Trophoblast cell (in vitro differentiated cells and primary cell): ENCODE measurements around the gene TNIK.

Experiments used
- DNase-seq, 2 donors: peaks; one replicate each; pipeline ENCODE4 v3.0.0-alpha.2; 2016
- H2AFZ ChIP-seq: 2 replicates; pipeline ENCODE4 v1.6.1; 2013; ENCODE audit warnings: low read length, moderate library complexity, mild to moderate bottlenecking; ENCODE audit not compliant: insufficient read depth, poor library complexity
- H2AK5ac ChIP-seq: 2 replicates; pipeline ENCODE4 v1.6.1; 2013; ENCODE audit warnings: mild to moderate bottlenecking, low read length
- H2BK120ac ChIP-seq: 2 replicates; pipeline ENCODE4 v1.6.1; 2013; ENCODE audit warnings: low read length, mild to moderate bottlenecking, moderate library complexity; ENCODE audit not compliant: insufficient read depth, poor library complexity
- H2BK12ac ChIP-seq: 2 replicates; pipeline ENCODE4 v1.6.1; 2013; ENCODE audit warnings: mild to moderate bottlenecking, low read length, moderate library complexity
- H2BK5ac ChIP-seq: 2 replicates; pipeline ENCODE4 v1.6.1; 2013; ENCODE audit warnings: low read length, low read depth, moderate library complexity, mild to moderate bottlenecking; ENCODE audit not compliant: poor library complexity
- H3K14ac ChIP-seq: 2 replicates; pipeline ENCODE4 v1.6.1; 2013; ENCODE audit warnings: mild to moderate bottlenecking, low read length
- H3K18ac ChIP-seq: 2 replicates; pipeline ENCODE4 v1.6.1; 2013; ENCODE audit warnings: mild to moderate bottlenecking, low read length
- H3K23ac ChIP-seq: 2 replicates; pipeline ENCODE4 v1.6.1; 2013; ENCODE audit warnings: low read length
- H3K27ac ChIP-seq: 2 replicates; pipeline ENCODE4 v1.5.1; 2013; ENCODE audit warnings: low read depth, mild to moderate bottlenecking, inconsistent platforms, low read length, moderate library complexity
- H3K27me3 ChIP-seq: 2 replicates; pipeline ENCODE4 v1.6.1; 2013; ENCODE audit warnings: inconsistent platforms, mild to moderate bottlenecking, low read length, moderate library complexity; ENCODE audit not compliant: insufficient read depth
- H3K36me3 ChIP-seq, 2 experiments: 1 replicate in 1 of 2; 2 replicates in 1 of 2; pipeline ENCODE4 v1.6.1; 2013; ENCODE audit warnings: low read length in 2 of 2, mild to moderate bottlenecking in 2 of 2, moderate library complexity in 1 of 2; ENCODE audit not compliant: insufficient read depth in 2 of 2, control insufficient read depth in 1 of 2
- H3K4ac ChIP-seq: 2 replicates; pipeline ENCODE4 v1.6.1; 2013; ENCODE audit warnings: low read depth, mild to moderate bottlenecking, low read length, moderate library complexity
- H3K4me1 ChIP-seq, 2 experiments: 1 replicate in 1 of 2; 2 replicates in 1 of 2; pipeline ENCODE4 v1.6.1; 2013; ENCODE audit warnings: low read length in 2 of 2, mild to moderate bottlenecking in 2 of 2, moderate library complexity in 1 of 2; ENCODE audit not compliant: insufficient read depth in 2 of 2, control insufficient read depth in 1 of 2
- H3K4me2 ChIP-seq: 2 replicates; pipeline ENCODE4 v1.6.1; 2013; ENCODE audit warnings: inconsistent platforms, mild to moderate bottlenecking, low read length, moderate library complexity
- H3K4me3 ChIP-seq: 2 replicates; pipeline ENCODE4 v1.5.1; 2013; ENCODE audit warnings: mild to moderate bottlenecking, low read depth, low read length, inconsistent platforms
- H3K79me1 ChIP-seq: one replicate; pipeline ENCODE4 v1.6.1; 2013; ENCODE audit warnings: low read length
- H3K79me2 ChIP-seq: 2 replicates; pipeline ENCODE4 v1.6.1; 2013; ENCODE audit warnings: low read length, mild to moderate bottlenecking; ENCODE audit not compliant: control insufficient read depth, insufficient read depth, poor library complexity
- H3K9ac ChIP-seq: 2 replicates; pipeline ENCODE4 v1.6.1; 2013; ENCODE audit warnings: mild to moderate bottlenecking, low read length
- H3K9me3 ChIP-seq: 2 replicates; pipeline ENCODE4 v1.6.1; 2013; ENCODE audit warnings: low read depth, mild to moderate bottlenecking, control low read depth, inconsistent platforms, low read length; ENCODE audit not compliant: insufficient read depth
- H4K12ac ChIP-seq: 2 replicates; pipeline ENCODE4 v1.6.1; 2013; ENCODE audit warnings: low read depth, mild to moderate bottlenecking, low read length, moderate library complexity
- H4K8ac ChIP-seq: 2 replicates; pipeline ENCODE4 v1.6.1; 2013; ENCODE audit warnings: low read depth, mild to moderate bottlenecking, low read length, moderate library complexity
- H4K91ac ChIP-seq: one replicate; pipeline ENCODE4 v1.6.1; 2013; ENCODE audit warnings: low read depth, mild to moderate bottlenecking, low read length, moderate library complexity
- WGBS: extraction: QIAGEN DNeasy Blood & Tissue Kit; methylation state at CpG from one replicate; pipeline ENCODE4 v1.1.7; 2013; ENCODE audit warnings: missing lambda C conversion rate; ENCODE audit not compliant: insufficient read length, insufficient coverage; ENCODE audit errors: extremely low coverage; 5-methylcytosine and 5-hydroxymethylcytosine counted together

The TNIK gene

GRCh38 chr3:171185959-171186358 is 274.2 kb downstream of the TNIK start:
- Histone ChIP-seq H3K4me2 (no peak overlapping the region), H3K4me3 (no peak overlapping the region), H3K27me3 (no peaks in the 10 kb centered on the region), H4K91ac (no peak overlapping the region), H3K9me3 (no peaks in the 10 kb centered on the region), H3K79me2 (no peaks in the 10 kb centered on the region), H3K79me1 (no peaks in the 10 kb centered on the region), H2BK5ac (no peak overlapping the region), H3K4ac (no peak overlapping the region), H3K4me1 (no peaks in the 10 kb centered on the region), H3K36me3 (no peaks in the 10 kb centered on the region), H3K14ac (no peak overlapping the region), H2BK120ac (no peak overlapping the region), H3K23ac (no peak overlapping the region), H4K8ac (no peak overlapping the region), H3K27ac (no peak overlapping the region), H3K9ac (no peak overlapping the region), H2AK5ac (no peak overlapping the region), H2BK12ac (no peak overlapping the region), H3K18ac (no peak overlapping the region), H4K12ac (no peak overlapping the region), H2AFZ (no peak overlapping the region)
- WGBS: no CpG with 5 or more reads among the region's 1 CpG
- no peak for DNase-seq

- no peak overlapping the region for H2BK5ac ChIP-seq
- H2AFZ ChIP-seq: no peak overlapping the region
- WGBS: no CpG with 5 or more reads among the region's 6 CpGs
- no peak overlapping the region for H3K4me3 ChIP-seq
- no peak for DNase-seq
- no peak overlapping the region for H2BK12ac ChIP-seq
- H3K4me2 ChIP-seq: no peak overlapping the region
- no peak overlapping the region for H3K27ac ChIP-seq
- no peak overlapping the region for H3K18ac ChIP-seq
- no peak overlapping the region for H3K4ac ChIP-seq
- H4K12ac ChIP-seq: no peak overlapping the region
- H3K27me3 ChIP-seq: no peaks in the 10 kb centered on the region
- no peak overlapping the region for H3K9ac ChIP-seq
- H3K9me3 ChIP-seq: no peaks in the 10 kb centered on the region
- H3K14ac ChIP-seq: no peak overlapping the region
- no peaks in the 10 kb centered on the region for H3K79me1 ChIP-seq
- H3K4me1 ChIP-seq: no peaks in the 10 kb centered on the region
- no peaks in the 10 kb centered on the region for H3K79me2 ChIP-seq
- H4K8ac ChIP-seq: no peak overlapping the region
- no peak overlapping the region for H2AK5ac ChIP-seq
- H4K91ac ChIP-seq: no peak overlapping the region
- no peak overlapping the region for H2BK120ac ChIP-seq
- no peaks in the 10 kb centered on the region for H3K36me3 ChIP-seq
- H3K23ac ChIP-seq: no peak overlapping the region
Measured at GRCh38 chr3:171184372-171184771, 275.8 kb downstream of the TNIK start.

DNA sequence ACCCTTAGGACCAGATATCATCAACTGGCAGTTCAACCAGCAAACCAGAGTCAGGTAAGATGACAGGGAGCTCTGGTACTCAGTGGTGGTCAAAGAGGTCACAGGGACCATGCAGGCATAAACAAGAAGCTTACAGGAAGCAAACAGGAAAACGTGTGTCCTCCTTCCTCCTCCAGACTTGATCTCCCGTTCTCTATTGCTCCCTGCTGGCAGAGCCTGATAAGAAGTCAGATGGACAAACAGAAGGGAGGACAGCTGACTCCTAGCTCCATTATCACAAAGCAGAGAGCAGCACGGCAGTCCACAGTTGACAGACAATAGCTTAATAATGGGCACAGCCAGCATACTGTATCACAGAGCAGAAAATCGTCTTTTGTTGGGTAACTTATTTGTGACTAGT is 277.2 kb downstream of the TNIK start:
- H3K27ac ChIP-seq: no peak overlapping the region
- H4K91ac ChIP-seq: no peak overlapping the region
- no peaks in the 10 kb centered on the region for H3K79me2 ChIP-seq
- H2BK120ac ChIP-seq: no peak overlapping the region
- H2BK5ac ChIP-seq: no peak overlapping the region
- no peak overlapping the region for H3K4me2 ChIP-seq
- no peak overlapping the region for H2BK12ac ChIP-seq
- H2AK5ac ChIP-seq: no peak overlapping the region
- no CpG with 5 or more reads among the region's 4 CpGs for WGBS
- H3K79me1 ChIP-seq: no peaks in the 10 kb centered on the region
- no peak overlapping the region for H3K4me3 ChIP-seq
- no peaks in the 10 kb centered on the region for H3K9me3 ChIP-seq
- no peak overlapping the region for H4K12ac ChIP-seq
- H3K36me3 ChIP-seq: no peaks in the 10 kb centered on the region
- no peak overlapping the region for H3K9ac ChIP-seq
- H3K4ac ChIP-seq: no peak overlapping the region
- H3K23ac ChIP-seq: no peak overlapping the region
- DNase-seq: peak; percentile 2 to 37
- H3K18ac ChIP-seq: no peak overlapping the region
- H2AFZ ChIP-seq: no peak overlapping the region
- H3K4me1 ChIP-seq: no peaks in the 10 kb centered on the region
- H3K27me3 ChIP-seq: no peaks in the 10 kb centered on the region
- H3K14ac ChIP-seq: no peak overlapping the region
- H4K8ac ChIP-seq: no peak overlapping the region

DNA sequence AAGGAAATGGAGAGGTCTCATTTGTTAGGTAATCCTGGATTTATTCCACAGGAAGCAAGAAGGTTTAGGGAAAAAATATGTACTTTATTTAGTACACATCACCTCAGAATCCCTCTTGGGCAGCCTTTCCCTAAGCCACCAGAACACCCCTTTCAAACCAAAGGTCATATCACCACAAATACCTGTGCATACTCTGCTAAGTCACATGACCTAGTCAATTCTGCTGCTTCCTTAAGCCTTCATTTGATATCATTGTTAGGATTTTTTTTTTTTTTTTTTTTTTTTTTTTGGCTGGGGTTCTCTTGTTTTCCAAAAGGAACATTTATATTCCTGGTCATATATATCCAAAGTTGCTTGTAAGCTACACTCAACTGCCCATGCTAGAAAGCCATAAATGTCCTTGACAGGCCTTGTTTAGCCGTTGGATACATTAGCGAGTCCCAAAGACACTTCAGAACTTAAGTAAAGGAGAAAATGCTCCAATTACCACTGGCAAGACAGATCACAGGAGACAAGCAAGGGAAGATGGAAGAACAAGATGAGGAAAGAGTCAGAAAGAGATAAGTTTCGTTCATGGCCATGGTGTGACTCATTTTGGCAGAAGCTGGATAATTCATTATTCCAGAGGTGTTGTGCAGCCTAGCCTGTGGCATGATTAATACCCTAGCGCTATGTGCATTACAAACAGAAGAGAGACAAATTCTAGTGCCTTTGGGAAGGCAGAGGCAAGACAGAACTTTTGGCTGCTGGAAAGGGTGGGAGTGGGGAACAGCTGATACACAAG is 278.1 kb downstream of the TNIK start:
- Histone ChIP-seq H3K27me3 (no peaks in the 10 kb centered on the region), H3K4me2 (no peak overlapping the region), H2AK5ac (no peak overlapping the region), H2BK12ac (no peak overlapping the region), H2BK5ac (no peak overlapping the region), H4K91ac (no peak overlapping the region), H2AFZ (no peak overlapping the region), H3K9me3 (no peaks in the 10 kb centered on the region), H3K36me3 (no peaks in the 10 kb centered on the region), H4K12ac (no peak overlapping the region), H3K14ac (no peak overlapping the region), H3K27ac (no peak overlapping the region), H3K18ac (no peak overlapping the region), H3K23ac (no peak overlapping the region), H3K79me1 (no peaks in the 10 kb centered on the region), H3K9ac (no peak overlapping the region), H4K8ac (no peak overlapping the region), H3K4ac (no peak overlapping the region), H3K4me1 (no peaks in the 10 kb centered on the region), H3K79me2 (no peaks in the 10 kb centered on the region), H3K4me3 (no peak overlapping the region), H2BK120ac (no peak overlapping the region)
- WGBS: no CpG with 5 or more reads among the region's 4 CpGs
- DNase-seq: no peak
